Mucosa of gallbladder (tissue), 1 donor: Measurements from ENCODE around the gene SHROOM1. TPM values are rescaled to one million over a fixed set of nuclear protein-coding genes. Genes with fewer than 3 reads are reported as not detected.

ENCODE experiments used
- DNase-seq: peaks from one replicate; pipeline ENCODE4 v3.0.0-alpha.2; 2020; ENCODE audit warnings: low spot score
- total RNA-seq: library from RNA; stranded (reverse); gene quantifications from one replicate; pipeline ENCODE4 v1.2.1, GENCODE V29; 2021
- donor health status: DM: no; HTN: no; CAD: no.

SHROOM1 gene
- total RNA-seq, 1 donor from 2014 or later, result 96.1 TPM

DNA sequence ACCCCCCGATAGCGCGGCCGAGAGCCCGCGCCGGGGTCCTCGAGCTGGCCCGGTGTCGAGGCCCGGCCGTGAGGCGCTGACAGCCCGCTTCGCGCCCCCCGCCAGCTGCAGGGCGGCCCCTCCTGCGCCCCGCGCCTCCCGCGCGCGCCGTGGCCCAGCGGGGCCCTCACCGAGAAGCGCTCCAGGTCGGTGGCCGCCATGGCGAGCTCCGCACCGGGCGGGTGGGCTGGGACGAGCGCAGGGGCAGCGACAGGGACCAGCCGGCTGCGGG is 53.6 kb downstream of the SHROOM1 start:
- no peak for DNase-seq

GRCh38 chr5:132776131-132776937 is 54.1 kb downstream of the SHROOM1 start:
- no peak for DNase-seq

DNA sequence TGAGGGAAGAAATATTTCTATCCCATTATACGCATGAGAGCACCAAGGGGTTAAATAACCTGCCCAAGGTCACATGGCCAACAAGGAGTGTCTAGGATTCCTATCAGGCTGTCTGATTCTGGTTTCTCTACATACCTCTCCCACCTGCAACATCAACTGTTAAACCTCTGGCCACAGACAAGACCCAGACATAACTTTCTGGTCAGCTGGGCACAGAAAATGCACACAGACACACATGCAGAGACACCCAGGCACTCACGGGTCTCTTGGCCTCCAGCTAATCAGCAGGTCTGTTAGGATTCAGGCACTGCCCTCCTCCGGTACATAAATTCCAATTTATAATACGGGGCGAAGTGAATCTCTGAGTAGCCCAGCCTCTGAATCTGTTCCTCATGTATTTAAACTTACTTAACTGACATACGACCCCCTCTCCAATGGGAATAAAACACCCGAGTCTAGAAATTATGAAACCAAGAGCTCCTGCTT is 54.9 kb downstream of the SHROOM1 start:
- no peak for DNase-seq

GRCh38 chr5:132774896-132775295 is 55.6 kb downstream of the SHROOM1 start:
- no peak for DNase-seq

- no peak for DNase-seq
These were observed 56.0 kb downstream of the SHROOM1 start for GRCh38 chr5:132774406-132774805.

DNA sequence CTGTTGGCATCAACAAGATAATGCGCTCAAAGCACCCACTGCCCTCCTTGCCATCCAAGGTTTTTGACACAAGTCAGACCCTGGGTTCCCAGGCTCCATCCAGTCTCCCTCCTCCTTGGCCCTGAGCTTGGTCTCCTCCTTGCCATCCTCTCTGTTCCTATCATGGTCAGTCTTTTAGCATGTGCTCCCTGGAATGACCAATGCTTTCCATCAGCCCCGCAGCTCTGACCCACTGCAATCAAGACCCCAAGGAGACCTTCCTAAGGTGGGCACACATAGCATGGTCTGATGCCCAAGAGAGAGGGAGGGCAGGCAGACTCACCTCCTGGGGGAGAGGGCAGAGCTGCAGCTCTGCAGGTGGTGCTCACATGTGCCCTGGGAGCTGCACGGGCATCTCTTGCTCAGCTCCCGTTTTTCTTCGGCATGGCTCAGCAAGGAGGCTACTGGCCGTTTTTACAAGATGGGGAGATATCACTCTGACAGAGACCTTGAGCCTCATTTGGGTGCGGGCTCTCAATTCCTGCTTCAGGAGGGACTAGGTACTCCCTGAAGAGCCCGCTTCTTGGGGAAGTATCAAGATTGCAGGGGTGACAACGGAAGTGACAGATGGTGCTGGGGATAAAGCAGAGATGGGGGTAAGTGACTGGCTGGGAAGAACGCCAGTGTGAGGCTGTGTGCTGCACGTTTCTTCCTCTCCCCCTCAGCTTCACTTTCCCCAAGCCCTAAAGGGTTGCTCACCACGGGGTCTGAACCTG is 56.7 kb downstream of the SHROOM1 start:
- DNase-seq, result no peak

- DNase-seq, result no peak
These were observed 57.3 kb downstream of the SHROOM1 start for GRCh38 chr5:132773114-132773513.

- no peak for DNase-seq
These were observed 58.0 kb downstream of the SHROOM1 start for GRCh38 chr5:132772291-132773070.

Other genes with a start within 250 kb of the SHROOM1 start
- not detected for gene IL13, start 172.5 kb downstream of the SHROOM1 start, total RNA-seq
- gene IL4, start 156.7 kb downstream of the SHROOM1 start, total RNA-seq, result not detected
- gene KIF3A, start 93.1 kb downstream of the SHROOM1 start, total RNA-seq, result 15.5 TPM
- gene CCNI2, start 83.2 kb downstream of the SHROOM1 start, total RNA-seq, result 8.4 TPM
- gene SEPTIN8, start 53.4 kb downstream of the SHROOM1 start, total RNA-seq, result 63.9 TPM
- gene SOWAHA, start 17.3 kb downstream of the SHROOM1 start, total RNA-seq, result 22.2 TPM
- 0.09 TPM for gene GDF9, start 35.8 kb upstream of the SHROOM1 start, total RNA-seq
- 625 TPM for gene UQCRQ, start 36.0 kb upstream of the SHROOM1 start, total RNA-seq
- gene LEAP2, start 43.0 kb upstream of the SHROOM1 start, total RNA-seq, result 42.4 TPM
- 87.7 TPM for gene AFF4, start 133.0 kb upstream of the SHROOM1 start, total RNA-seq
- gene ZCCHC10, start 195.9 kb upstream of the SHROOM1 start, total RNA-seq, result 18.5 TPM
- 91.0 TPM for gene HSPA4, start 221.4 kb upstream of the SHROOM1 start, total RNA-seq